Osteoblast (primary cell): ENCODE measurements around the gene OR5I1. TPM values are rescaled to one million over a fixed set of nuclear protein-coding genes. Genes with fewer than 3 reads are reported as not detected.
"Not testable (repeated sequence)": the region's sequence is repeated elsewhere in the genome, so short reads cannot be mapped to it uniquely, and the experiment has no call there.

Experiments used
- DNase-seq: peaks from one replicate; pipeline ENCODE4 v3.0.0; 2011; ENCODE audit warnings: low spot score, mixed read lengths; ENCODE audit not compliant: insufficient read length; ENCODE audit errors: missing footprints
- H2AFZ ChIP-seq: 2 replicates; pipeline ENCODE4 v1.6.0; 2011; ENCODE audit warnings: mild to moderate bottlenecking, low read length
- H3K27ac ChIP-seq: 2 replicates; pipeline ENCODE4 v1.5.1; 2011; ENCODE audit warnings: mild to moderate bottlenecking, low read depth, low read length, moderate library complexity
- H3K27me3 ChIP-seq: 2 replicates; pipeline ENCODE4 v1.6.0; 2012; ENCODE audit warnings: mild to moderate bottlenecking, control low read depth, inconsistent platforms, low read length, moderate library complexity; ENCODE audit not compliant: insufficient read depth
- H3K36me3 ChIP-seq: 2 replicates; pipeline ENCODE4 v1.5.1; 2011; ENCODE audit warnings: mild to moderate bottlenecking, low read length, control low read depth, moderate library complexity; ENCODE audit not compliant: insufficient read depth
- H3K4me1 ChIP-seq: 2 replicates; pipeline ENCODE4 v1.5.1; 2011; ENCODE audit warnings: mild to moderate bottlenecking, low read length, control low read depth, moderate library complexity; ENCODE audit not compliant: insufficient read depth
- H3K4me2 ChIP-seq: 2 replicates; pipeline ENCODE4 v1.6.0; 2011; ENCODE audit warnings: mild to moderate bottlenecking, low read length; ENCODE audit not compliant: insufficient read depth
- H3K4me3 ChIP-seq: fragments of 200-600 bp; sonication (generic); 3 replicates; pipeline ENCODE4 v1.5.1; 2012; ENCODE audit warnings: mild to moderate bottlenecking, low read length, inconsistent platforms; ENCODE audit not compliant: insufficient read depth
- H3K79me2 ChIP-seq: 2 replicates; pipeline ENCODE4 v1.6.0; 2012; ENCODE audit warnings: mild to moderate bottlenecking, low read length, control low read depth, inconsistent platforms; ENCODE audit not compliant: insufficient read depth
- H3K9me3 ChIP-seq: 2 replicates; pipeline ENCODE4 v1.5.1; 2011; ENCODE audit warnings: low read depth, low read length, control low read depth
- H4K20me1 ChIP-seq: 2 replicates; pipeline ENCODE4 v1.6.0; 2012; ENCODE audit warnings: mild to moderate bottlenecking, low read length, control low read depth; ENCODE audit not compliant: insufficient read depth
- CTCF ChIP-seq: IDR thresholded peaks from 2 replicates; pipeline ENCODE4 v1.5.1; 2011; ENCODE audit warnings: mild to moderate bottlenecking, low read depth, low read length, moderate library complexity; ENCODE audit errors: extremely low read depth
- total RNA-seq: library from RNA; depleted of rRNA; stranded (reverse); fragments of >200 nt; gene quantifications from 2 replicates; pipeline ENCODE4 v1.2.3, GENCODE V29; 2012

OR5I1 gene
- total RNA-seq, 1 donor, result not detected

- Histone ChIP-seq H3K36me3 (no peaks in the 10 kb centered on the region), H3K9me3 (no peaks in the 10 kb centered on the region), H3K27me3 (no peaks in the 10 kb centered on the region), H3K4me2 (no peak overlapping the region), H2AFZ (no peak overlapping the region), H3K4me3 (no peak overlapping the region), H4K20me1 (no peaks in the 10 kb centered on the region), H3K27ac (no peak overlapping the region), H3K4me1 (no peaks in the 10 kb centered on the region), H3K79me2 (no peaks in the 10 kb centered on the region)
- no peak for TF ChIP-seq CTCF
- no peak for DNase-seq
Observed at GRCh38 chr11:55920537-55920936, 15.7 kb downstream of the OR5I1 start.

GRCh38 chr11:55914482-55914881, 21.7 kb downstream of the OR5I1 start, which contains the start of gene OR5W2:
Gene OR5W2, minus strand, starts transcription at chr11:55914582. Its CDS starts 0 bp downstream, at chr11:55914582.
- peaks cover 2% of the 10 kb centered on the region for H3K9me3 ChIP-seq
- no peak within 1 kb of the TSS for H3K4me2 ChIP-seq
- no peaks in the 10 kb centered on the region for H3K79me2 ChIP-seq
- H3K27ac ChIP-seq, result no peak within 1 kb of the TSS
- DNase-seq, result no peak
- no peaks in the 10 kb centered on the region for H3K27me3 ChIP-seq
- no peak within 1 kb of the TSS for H3K4me3 ChIP-seq
- no peaks in the 10 kb centered on the region for H3K4me1 ChIP-seq
- no peaks in the 10 kb centered on the region for H3K36me3 ChIP-seq
- H2AFZ ChIP-seq, result no peak within 1 kb of the TSS
- no peak for TF ChIP-seq CTCF
- no peaks in the 10 kb centered on the region for H4K20me1 ChIP-seq

- Histone ChIP-seq H3K4me2 (no peak overlapping the region), H3K36me3 (no peaks in the 10 kb centered on the region), H4K20me1 (no peaks in the 10 kb centered on the region), H3K4me3 (no peak overlapping the region), H3K79me2 (no peaks in the 10 kb centered on the region), H2AFZ (no peak overlapping the region), H3K9me3 (peaks cover 3% of the 10 kb centered on the region), H3K27ac (no peak overlapping the region), H3K27me3 (no peaks in the 10 kb centered on the region), H3K4me1 (no peaks in the 10 kb centered on the region)
- TF ChIP-seq CTCF, result no peak
- no peak for DNase-seq
Observed at GRCh38 chr11:55902308-55902707, 33.9 kb downstream of the OR5I1 start.

GRCh38 chr11:55895216-55895615, 41.0 kb downstream of the OR5I1 start:
- TF ChIP-seq CTCF, result no peak
- Histone ChIP-seq H3K27ac (no peak overlapping the region), H3K4me3 (no peak overlapping the region), H3K4me1 (no peaks in the 10 kb centered on the region), H3K79me2 (no peaks in the 10 kb centered on the region), H3K9me3 (no peaks in the 10 kb centered on the region), H3K27me3 (no peaks in the 10 kb centered on the region), H4K20me1 (no peaks in the 10 kb centered on the region), H2AFZ (no peak overlapping the region), H3K4me2 (no peak overlapping the region), H3K36me3 (no peaks in the 10 kb centered on the region)
- no peak for DNase-seq

- not testable (repeated sequence) for H3K4me1 ChIP-seq, H2AFZ ChIP-seq
Observed at GRCh38 chr11:55885481-55885880, 50.7 kb downstream of the OR5I1 start.

More at GRCh38 chr11:55885481-55885880, 50.7 kb downstream of the OR5I1 start:
- not testable (repeated sequence) for H3K27me3 ChIP-seq, H3K79me2 ChIP-seq, H3K4me2 ChIP-seq, H4K20me1 ChIP-seq, H3K36me3 ChIP-seq, H3K27ac ChIP-seq, H3K4me3 ChIP-seq, H3K9me3 ChIP-seq, DNase-seq
